Measurements from ENCODE around the gene RAB6C. TPM values are rescaled to one million over a fixed set of nuclear protein-coding genes. Genes with fewer than 3 reads are reported as not detected.

The RAB6C gene
- total RNA-seq = not detected in 2 replicates

GRCh38 chr2:129979629-129980155 is at the start of gene RAB6C:
Gene RAB6C, plus strand, starts transcription at chr2:129979666. Its CDS starts 450 bp downstream, at chr2:129980116.

Other genes with a start within 250 kb of the RAB6C start
- gene POTEF, start 149.6 kb downstream of the RAB6C start, total RNA-seq = not detected in 2 replicates
- 2.0 and 28.4 TPM in 2 replicates for gene CCDC74B, start 165.4 kb downstream of the RAB6C start, total RNA-seq
- gene SMPD4, start 201.9 kb downstream of the RAB6C start, total RNA-seq = 29.9 and 39.4 TPM in 2 replicates
- 256 and 275 TPM in 2 replicates for gene MZT2B, start 202.6 kb downstream of the RAB6C start, total RNA-seq
- gene TUBA3E, start 218.8 kb downstream of the RAB6C start, total RNA-seq = not detected in 2 replicates